Measurements from ENCODE around the gene BAIAP3.

Gene BAIAP3

GRCh38 chr16:1334739-1335138 is 1.3 kb downstream of the BAIAP3 start:
- no peak for DNase-seq (ENCODE audit: low read depth in 3 of 3)

- DNase-seq (ENCODE audit: low read depth in 3 of 3), result no peak
These were observed 1.9 kb downstream of the BAIAP3 start for GRCh38 chr16:1335211-1335971.

GRCh38 chr16:1335996-1336395 is 2.6 kb downstream of the BAIAP3 start:
- DNase-seq (ENCODE audit: low read depth in 3 of 3), result no peak

- DNase-seq (ENCODE audit: low read depth in 3 of 3), result no peak
These were observed 3.2 kb downstream of the BAIAP3 start for GRCh38 chr16:1336619-1337018.

- no peak for DNase-seq (ENCODE audit: low read depth in 3 of 3)
These were observed 4.0 kb downstream of the BAIAP3 start for GRCh38 chr16:1337486-1337885.

- DNase-seq (ENCODE audit: low read depth in 3 of 3), result no peak
These were observed 4.8 kb downstream of the BAIAP3 start for GRCh38 chr16:1338119-1338730.

GRCh38 chr16:1338855-1339675 is 5.6 kb downstream of the BAIAP3 start:
- no peak for DNase-seq (ENCODE audit: low read depth in 3 of 3)

GRCh38 chr16:1340730-1341494 is 7.5 kb downstream of the BAIAP3 start:
- DNase-seq (ENCODE audit: low read depth in 3 of 3), result no peak

- no peak for DNase-seq (ENCODE audit: low read depth in 3 of 3)
These were observed 8.3 kb downstream of the BAIAP3 start for GRCh38 chr16:1341495-1342420.

GRCh38 chr16:1342526-1343427 is 9.3 kb downstream of the BAIAP3 start:
- peak; percentile 78 to 93 (median 81) for DNase-seq (ENCODE audit: low read depth in 3 of 3)

- DNase-seq (ENCODE audit: low read depth in 3 of 3), result no peak
These were observed 10.2 kb downstream of the BAIAP3 start for GRCh38 chr16:1343428-1344242.

DNA sequence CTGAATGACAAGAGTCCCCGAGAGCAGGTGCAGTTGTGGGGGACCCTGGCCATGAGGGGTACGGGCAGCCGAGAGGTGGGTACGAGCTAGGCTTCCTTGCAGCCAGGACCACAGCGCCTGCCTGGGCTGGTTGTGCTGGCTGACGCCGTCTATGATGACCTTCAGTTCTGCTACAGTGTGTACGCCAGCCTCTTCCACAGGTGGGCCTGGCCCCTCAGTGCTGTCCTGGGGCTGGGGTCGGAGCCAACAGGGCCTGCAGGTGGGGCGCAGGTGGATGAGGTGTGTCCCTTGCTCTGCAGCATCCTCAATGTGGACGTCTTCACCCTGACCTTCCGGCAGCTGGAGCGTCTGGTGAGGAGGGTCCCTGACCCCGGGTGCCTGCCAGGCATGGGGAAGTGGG is 11.1 kb downstream of the BAIAP3 start:
- no peak for DNase-seq (ENCODE audit: low read depth in 3 of 3)

GRCh38 chr16:1345087-1345486 is 11.6 kb downstream of the BAIAP3 start:
- DNase-seq (ENCODE audit: low read depth in 3 of 3), result no peak

DNA sequence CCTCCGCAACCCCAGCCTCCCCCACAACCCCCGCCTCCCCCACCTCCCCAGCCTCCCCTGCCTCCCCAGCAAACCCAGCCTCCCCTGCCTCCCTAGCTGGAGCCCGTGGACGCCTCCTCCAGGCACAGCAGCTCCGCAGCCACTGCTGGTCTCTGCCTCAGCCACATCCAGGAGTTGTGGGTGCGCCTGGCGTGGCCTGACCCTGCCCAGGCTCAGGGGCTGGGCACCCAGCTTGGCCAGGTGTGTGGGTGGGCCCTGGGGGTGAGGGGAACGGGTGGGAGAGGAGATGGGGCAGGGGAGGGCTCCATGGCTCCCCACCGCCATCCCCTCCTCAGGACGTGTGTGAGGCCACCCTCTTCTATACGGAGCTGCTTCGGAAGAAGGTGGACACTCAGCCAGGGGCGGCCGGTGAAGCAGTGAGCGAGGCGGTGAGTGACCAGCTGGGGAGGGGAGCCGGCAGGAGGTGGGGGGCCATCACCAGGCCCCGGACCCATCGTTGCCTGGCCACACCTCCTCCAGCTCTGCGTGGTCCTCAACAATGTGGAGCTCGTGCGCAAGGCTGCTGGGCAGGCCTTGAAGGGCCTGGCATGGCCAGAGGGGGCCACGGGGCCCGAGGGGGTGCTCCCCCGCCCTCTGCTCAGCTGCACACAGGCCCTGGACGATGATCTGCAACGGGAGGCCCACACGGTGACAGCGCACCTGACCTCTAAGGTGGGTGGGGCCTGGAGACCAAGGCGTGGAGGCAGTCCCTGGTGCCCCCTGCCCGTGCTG is 12.4 kb downstream of the BAIAP3 start:
- no peak for DNase-seq (ENCODE audit: low read depth in 3 of 3)

DNA sequence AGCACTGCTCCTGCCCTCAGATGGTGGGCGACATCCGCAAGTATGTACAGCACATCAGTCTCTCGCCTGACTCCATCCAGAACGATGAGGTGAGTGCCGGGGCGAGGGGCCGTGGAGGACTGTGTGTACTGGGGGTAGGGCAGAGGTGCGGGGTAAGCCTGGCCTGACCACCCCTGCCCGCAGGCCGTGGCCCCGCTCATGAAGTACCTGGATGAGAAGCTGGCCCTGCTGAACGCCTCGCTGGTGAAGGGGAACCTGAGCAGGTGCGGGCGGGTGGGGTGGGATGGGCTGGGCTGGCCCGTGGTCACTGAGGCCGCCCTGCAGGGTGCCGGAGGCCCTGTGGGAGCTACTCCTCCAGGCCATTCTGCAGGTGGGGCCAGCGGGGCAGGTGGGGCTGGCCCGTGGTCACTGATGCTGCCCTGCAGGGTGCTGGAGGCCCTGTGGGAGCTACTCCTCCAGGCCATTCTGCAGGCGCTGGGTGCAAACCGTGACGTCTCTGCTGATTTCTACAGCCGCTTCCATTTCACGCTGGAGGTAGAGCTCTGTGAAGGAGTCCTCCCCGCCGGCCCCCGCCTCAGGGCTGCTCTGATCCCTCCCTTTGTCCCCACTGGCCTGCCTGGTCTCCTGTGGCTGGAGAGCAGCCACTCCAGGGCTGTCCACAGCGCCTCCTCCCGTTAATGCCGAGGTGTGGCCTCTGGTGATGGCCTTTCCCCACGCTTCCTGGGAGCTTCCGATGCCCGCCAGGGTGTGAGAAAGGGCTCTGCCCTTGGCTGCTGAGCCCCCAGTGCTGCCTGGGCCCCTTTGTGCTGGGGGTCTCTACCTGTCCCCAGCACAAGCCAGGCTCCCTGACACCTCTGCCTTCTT is 13.2 kb downstream of the BAIAP3 start:
- DNase-seq (ENCODE audit: low read depth in 3 of 3), result no peak

GRCh38 chr16:1347286-1347855 is 13.9 kb downstream of the BAIAP3 start:
- DNase-seq (ENCODE audit: low read depth in 3 of 3), result no peak

- DNase-seq (ENCODE audit: low read depth in 3 of 3), result no peak
These were observed 14.5 kb downstream of the BAIAP3 start for GRCh38 chr16:1347962-1348361.
